ENCODE results near the gene WDR27.

WDR27 gene

DNA sequence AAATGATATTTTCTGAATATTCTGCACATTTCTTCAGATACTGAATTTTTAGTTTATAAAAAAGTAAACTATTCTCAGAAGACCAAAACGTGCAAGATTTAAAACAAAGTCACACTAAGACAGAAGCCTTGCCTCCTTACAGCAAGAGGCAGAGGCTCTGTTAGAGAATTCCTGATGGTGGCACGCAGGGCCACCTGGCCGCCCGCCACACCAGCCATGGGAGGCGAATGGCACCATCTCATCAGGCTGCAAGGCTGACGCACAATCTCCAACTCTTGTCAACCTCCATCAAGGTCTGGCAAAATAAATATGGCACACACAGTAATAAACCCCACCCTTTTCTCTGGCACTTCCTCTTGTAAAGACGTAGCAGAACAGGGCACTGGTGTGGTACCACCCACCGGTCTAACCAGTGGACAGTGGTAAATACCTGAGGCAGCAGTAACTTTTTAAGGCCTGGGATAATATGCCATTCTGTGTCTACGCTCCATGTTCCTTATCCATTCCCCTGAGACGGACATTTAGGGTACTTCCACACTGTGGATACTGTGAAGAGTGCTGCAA, 111.4 kb downstream of the WDR27 start:
- no peak for DNase-seq

DNA sequence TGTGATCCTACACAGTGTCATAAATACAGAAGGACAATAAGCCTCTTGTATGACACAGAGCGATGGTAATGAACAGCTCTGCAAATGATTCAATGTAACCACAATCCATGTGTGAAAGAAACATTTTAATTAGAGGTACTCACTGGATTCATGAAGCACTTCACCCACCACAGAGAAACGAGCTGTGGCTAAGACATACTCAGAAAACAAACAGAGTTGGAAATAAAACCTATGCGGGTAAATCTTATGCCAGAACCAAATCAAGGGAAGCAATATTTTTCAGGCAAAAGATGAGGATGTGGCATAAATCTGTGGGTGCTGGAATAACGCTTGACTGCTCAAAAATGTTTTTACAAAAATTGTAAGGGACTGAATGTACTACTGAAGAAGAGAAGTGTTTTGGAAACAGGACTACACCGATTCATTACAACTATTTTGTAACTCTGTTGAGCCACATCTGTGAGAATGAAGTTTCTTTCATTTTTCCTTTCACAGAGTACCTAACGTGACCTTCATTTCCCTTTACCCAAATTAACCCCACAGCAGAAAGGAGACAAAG, 112.1 kb downstream of the WDR27 start:
- DNase-seq = no peak

GRCh38 chr6:169589293-169589692, 112.5 kb downstream of the WDR27 start:
- no peak for DNase-seq

GRCh38 chr6:169587975-169588374, 113.9 kb downstream of the WDR27 start:
- DNase-seq = no peak

DNA sequence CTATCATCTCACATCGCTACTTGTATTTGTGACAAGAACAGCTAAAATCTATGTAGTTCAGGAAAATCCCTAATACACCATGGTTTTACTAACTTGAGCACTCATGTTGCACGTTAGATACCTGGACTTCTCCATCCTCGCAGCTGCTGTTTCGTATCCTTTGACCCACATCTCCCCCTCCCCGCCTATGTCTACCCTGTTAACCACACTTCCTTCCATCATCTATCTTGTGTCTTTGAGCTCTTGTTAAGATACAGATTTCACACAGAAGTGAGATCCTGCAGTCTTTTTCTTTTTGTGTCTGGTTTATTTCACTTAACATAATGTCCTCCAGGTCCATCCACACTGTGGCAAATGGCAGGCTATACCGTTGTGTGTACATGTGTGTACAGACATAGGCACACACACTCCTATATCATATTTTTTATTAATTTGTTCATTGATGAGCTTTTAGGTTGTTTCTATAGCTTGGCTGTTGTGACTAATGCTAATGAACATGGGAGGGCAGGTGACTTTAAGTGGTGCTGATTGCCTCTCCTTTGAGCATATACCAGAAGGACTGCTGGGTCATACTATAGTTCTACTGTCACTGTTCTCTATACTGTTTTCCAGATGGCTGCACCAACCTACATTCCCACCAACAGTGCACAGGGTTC, 117.8 kb downstream of the WDR27 start:
- DNase-seq = no peak

DNA sequence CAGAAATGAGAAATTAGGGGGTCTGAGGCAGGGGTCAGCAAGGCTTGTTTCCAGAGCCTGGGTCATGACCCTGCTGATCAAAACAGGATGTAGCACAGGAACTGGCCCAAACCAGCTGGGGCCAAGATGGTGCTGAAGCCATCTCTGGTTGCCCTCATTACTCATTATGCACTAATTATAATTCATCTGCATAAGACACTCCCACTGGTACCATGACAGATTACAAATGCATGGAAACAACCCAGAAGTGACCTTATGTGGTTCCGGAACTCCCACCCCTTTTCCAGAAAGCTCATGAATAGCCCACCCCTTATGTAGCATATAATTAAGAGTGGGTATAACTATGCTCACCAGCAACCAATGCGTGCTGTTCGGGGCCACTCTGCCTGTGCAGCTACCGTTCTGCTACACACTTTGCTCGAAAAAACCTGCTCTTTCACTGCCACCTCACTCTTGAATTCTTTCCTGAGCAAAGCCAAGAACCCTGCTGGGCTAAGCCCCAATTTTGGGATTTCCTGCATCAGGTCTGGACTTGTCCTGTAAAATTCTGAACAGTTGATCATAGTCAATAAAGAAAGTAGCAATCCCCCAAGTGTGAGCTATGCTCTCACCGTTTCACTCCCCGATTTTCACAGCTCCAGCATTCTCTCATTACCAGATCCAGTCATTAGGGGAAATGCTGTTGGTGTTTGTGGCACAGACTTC, 122.3 kb downstream of the WDR27 start:
- DNase-seq = no peak

DNA sequence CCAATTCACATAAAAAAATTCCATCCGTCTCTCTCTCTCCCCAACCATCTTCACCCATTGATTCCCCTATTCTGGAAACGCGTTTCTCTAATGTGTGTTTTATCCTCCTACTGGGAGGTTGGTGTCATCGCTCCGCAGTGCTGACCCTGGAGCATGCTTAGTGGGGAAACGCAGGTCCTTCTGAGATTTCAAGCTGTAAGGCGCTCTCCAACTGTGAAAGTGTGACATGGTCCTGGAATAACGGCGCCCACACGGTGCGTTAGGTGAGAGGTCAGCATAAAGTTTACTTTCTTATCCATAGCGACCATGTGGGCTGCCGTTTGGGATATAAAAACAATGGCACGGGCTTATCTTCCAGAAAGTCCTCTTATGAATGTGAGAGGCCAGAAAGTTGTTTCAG, 123.9 kb downstream of the WDR27 start:
- DNase-seq = no peak

DNA sequence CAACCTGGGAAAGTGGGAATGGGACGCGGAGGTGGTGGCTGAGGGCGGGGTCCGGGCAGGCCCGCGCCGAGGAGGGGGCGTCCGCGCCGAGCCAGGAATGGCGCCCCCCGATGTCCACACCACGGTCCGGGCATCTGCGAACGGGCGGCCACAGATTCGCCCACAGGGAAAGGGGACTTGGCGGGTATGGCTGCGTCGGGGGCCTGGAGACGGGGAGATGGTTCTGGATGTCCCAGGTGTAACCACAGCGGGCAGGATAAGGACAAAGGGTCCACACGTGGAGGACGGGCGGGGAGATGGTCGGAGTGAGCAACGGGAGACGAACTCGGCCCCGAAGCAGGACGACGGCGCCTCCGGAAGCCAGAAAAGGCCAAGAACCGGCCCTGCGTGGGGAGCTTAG, 124.6 kb downstream of the WDR27 start:
- DNase-seq = no peak

DNA sequence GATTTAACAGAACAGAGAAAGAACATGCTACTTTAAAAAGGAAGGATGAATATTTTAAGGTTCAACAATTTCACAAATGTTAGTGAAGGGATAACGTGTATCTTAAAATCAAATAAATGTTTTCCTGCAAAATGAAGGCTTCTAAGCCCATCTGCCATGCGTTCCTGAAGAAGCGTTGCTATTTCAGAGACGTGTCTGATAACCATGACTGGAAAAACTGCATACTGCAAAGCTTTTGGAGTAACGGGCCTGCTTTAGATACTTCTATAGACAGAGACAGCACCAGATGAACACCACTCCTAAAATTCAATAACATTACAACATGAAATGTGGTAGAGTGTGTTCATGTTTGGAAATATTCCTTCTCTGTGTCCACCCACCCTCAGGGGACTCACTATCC, 126.0 kb downstream of the WDR27 start:
- no peak for DNase-seq

DNA sequence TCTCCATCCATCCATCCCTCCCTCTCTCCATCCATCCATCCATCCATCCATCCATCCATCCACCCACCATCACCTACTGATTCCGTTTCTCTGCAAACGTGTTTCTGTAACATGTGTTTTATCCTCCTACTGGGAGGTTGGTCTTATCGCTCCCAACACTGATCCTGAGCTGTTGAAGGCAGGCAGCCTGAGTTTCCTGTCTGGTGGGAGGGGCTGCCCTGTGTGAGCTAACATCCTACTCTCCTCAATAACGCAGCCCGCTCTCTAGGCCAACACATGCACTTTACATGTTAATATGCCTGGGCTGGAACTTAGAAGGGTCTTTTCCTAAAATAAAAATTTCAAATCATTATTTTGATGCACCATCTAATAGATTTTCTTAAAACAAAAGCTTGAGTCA, 126.5 kb downstream of the WDR27 start:
- DNase-seq = no peak

DNA sequence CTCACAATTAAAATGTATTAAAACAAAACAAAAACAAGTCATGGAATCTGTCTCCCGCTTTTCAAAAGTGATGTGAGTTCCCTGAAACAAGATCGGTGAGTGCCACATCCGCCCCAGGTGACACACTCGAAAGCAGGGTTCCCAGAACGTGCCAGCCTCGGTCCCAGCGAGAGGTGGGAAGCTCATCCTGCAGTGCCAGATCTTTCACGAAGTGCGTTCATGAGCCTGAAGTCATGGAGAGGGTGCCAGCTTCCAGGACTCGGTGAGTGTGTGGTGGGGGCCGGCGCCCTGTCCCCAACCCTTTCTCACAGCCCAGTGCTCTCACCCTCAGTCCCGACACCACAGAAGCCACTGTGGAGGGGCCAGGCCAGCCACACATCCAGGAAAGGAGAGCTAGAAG, 127.4 kb downstream of the WDR27 start:
- no peak for DNase-seq

DNA sequence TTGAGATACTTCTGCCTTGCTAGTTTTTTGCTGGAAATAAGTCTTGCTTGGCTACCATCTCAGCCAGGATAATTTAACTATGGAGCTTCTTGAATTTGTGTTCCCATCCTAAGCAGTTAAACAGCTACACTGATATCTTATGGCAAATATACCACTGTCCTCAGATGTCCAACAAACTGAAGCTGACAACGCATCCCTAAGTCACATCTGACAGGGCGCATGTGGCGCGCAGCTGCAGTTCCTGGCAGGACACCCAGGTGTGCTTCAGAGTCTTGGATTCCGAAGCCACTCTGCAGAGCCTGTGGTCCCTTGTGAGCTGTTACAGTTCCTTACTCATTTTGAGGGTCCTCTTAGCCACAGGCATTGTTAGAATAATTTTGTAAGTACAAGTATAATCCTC, 127.9 kb downstream of the WDR27 start:
- DNase-seq = no peak

GRCh38 chr6:169571123-169571962, 130.5 kb downstream of the WDR27 start:
- DNase-seq = no peak

DNA sequence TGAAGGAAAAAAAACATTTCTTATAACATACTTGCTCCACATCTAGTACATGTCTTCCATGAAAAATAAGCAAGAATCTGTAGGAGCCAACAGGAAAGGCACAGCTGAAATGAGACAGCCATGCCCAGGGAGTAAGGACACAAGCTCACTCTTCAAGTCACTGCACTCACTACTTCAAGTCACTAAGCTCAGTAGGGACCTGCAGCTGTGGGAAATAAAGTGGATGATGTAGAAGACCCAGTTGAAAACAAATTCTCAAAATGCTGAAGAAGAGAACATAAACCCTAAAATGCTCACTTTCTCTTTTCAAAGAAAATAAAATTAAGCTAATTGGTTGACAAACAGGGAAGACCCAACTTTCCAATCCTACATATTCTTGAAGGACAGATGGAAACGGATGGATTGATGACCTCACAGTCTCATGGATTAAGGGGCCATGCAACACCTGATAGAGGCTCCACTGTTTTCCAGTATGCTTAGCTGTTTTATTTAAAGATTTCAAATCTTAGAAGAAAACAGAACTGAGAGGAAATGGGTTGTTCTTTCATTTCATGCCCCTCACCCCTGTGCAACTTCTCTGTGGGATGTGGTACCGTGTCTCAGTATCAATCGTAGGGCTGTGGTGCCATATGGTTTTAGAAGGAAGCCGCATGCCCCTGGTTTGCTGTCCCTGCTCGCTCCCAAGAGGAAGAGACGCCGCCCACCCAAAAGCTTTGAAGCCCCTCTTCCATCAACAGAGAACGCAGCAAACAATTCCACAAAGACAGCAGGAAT, 133.3 kb downstream of the WDR27 start:
- DNase-seq = no peak

GRCh38 chr6:169567819-169568218, 134.0 kb downstream of the WDR27 start:
- no peak for DNase-seq

DNA sequence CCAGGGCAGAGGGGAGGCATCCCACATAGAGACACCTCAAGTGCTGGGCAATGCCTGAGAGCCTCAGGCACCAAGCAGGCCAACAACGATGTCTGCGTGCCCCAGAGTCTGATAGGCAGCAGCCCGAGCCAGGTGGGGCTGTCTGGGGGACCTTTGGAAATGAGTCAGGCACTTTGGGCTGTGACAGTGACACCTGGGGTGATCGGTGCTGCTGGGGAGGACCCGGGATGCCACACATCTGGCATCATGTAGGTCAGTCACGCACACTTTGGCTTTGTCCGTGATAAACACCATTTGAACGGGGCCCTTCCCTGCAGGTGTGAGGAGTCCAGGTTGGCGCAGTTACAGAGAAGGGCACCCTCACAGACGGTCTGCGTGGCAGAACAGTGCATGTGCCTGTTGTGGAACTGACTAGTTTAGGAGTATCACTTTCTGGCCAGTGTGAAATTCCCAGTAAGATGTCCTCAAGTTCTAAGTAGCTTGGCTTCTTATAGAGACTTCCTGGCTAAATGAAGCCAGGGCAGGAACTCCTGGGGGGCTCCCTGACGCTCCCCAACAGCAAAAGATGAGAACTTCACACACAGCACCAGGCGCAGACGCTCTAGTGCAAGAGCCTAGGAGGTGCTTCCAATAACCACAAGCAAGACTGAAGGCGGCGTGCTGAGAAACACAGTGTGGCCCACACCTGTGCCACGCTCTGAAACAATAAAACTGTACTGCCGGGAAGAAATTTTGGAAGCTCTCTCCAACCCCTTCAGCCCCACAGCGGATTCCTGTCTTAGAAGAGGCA, 134.7 kb downstream of the WDR27 start:
- DNase-seq = no peak

- no peak for DNase-seq
Observed at GRCh38 chr6:169566319-169566718, 135.5 kb downstream of the WDR27 start.

- no peak for DNase-seq
Observed at GRCh38 chr6:169564453-169565240, 137.2 kb downstream of the WDR27 start.

GRCh38 chr6:169561665-169562064, 140.2 kb downstream of the WDR27 start:
- no peak for DNase-seq

GRCh38 chr6:169559592-169559991, 142.2 kb downstream of the WDR27 start:
- no peak for DNase-seq
